SK-N-SH treated with all-trans-retinoic acid at 6 μM for 48 hours (cell line): ENCODE results near the gene MATCAP1.

ENCODE experiments used
- ATAC-seq: fragments of 200-7000 bp; cut with Tn5 transposase; 3 replicates; pipeline ENCODE4 v1.9.1; 2020; ENCODE audit warnings: mild to moderate bottlenecking, moderate library complexity
- ARNTL ChIP-seq: fragments of 450-650 bp; formaldehyde crosslinking; IDR thresholded peaks from 2 replicates; pipeline ENCODE4 v1.5.0; 2020; ENCODE audit warnings: low read depth, mild to moderate bottlenecking, moderate library complexity, borderline replicate concordance
- ESRRG ChIP-seq: fragments of 250-450 bp; sonication (Bioruptor Pico); IDR thresholded peaks from 2 replicates; pipeline ENCODE4 v1.6.1; 2021; ENCODE audit warnings: mild to moderate bottlenecking
- GLIS3 ChIP-seq: fragments of 250-450 bp; sonication (Bioruptor Pico); IDR thresholded peaks from 2 replicates; pipeline ENCODE4 v1.5.0; 2020; ENCODE audit warnings: mild to moderate bottlenecking, moderate library complexity
- ISL1 ChIP-seq: fragments of 250-450 bp; sonication (Bioruptor Pico); IDR thresholded peaks from 2 replicates; pipeline ENCODE4 v2.1.2; 2022; ENCODE audit warnings: mild to moderate bottlenecking, moderate library complexity
- OSR1 ChIP-seq: fragments of 250-450 bp; sonication (Bioruptor Pico); IDR thresholded peaks from 2 replicates; pipeline ENCODE4 v1.8.0; 2022; ENCODE audit warnings: moderate library complexity, mild to moderate bottlenecking, inconsistent platforms
- TCF4 ChIP-seq: fragments of 250-450 bp; sonication (Bioruptor Pico); IDR thresholded peaks from 2 replicates; pipeline ENCODE4 v1.8.0; 2021; ENCODE audit warnings: mild to moderate bottlenecking, moderate library complexity, borderline replicate concordance
- TOX ChIP-seq: fragments of 250-450 bp; sonication (Bioruptor Pico); IDR thresholded peaks from 2 replicates; pipeline ENCODE4 v1.8.0; 2021; ENCODE audit warnings: mild to moderate bottlenecking, moderate library complexity, borderline replicate concordance
- ZFP3 ChIP-seq: fragments of 250-450 bp; sonication (Bioruptor Pico); IDR thresholded peaks from 2 replicates; pipeline ENCODE4 v1.5.0; 2020; ENCODE audit warnings: mild to moderate bottlenecking, moderate library complexity
- ZNF70 ChIP-seq: fragments of 450-650 bp; formaldehyde crosslinking; IDR thresholded peaks from 2 replicates; pipeline ENCODE4 v1.5.0; 2020; ENCODE audit warnings: mild to moderate bottlenecking, moderate library complexity
- ZNF8 ChIP-seq: fragments of 450-650 bp; formaldehyde crosslinking; IDR thresholded peaks from 2 replicates; pipeline ENCODE4 v1.5.0; 2020; ENCODE audit warnings: mild to moderate bottlenecking, moderate library complexity
- TF ChIP-seq, protein P1 (sequence below): fragments of 250-450 bp; sonication (Bioruptor Pico); IDR thresholded peaks from 2 replicates; pipeline ENCODE4 v1.5.0; 2020; ENCODE audit warnings: mild to moderate bottlenecking, moderate library complexity
- TF ChIP-seq, protein P2 (sequence below): fragments of 250-450 bp; sonication (Bioruptor Pico); IDR thresholded peaks from 2 replicates; pipeline ENCODE4 v1.8.0; 2021; ENCODE audit warnings: low read depth, mild to moderate bottlenecking, moderate library complexity, borderline replicate concordance
- TF ChIP-seq, protein P3 (sequence below): fragments of 250-450 bp; sonication (Bioruptor Pico); IDR thresholded peaks from 2 replicates; pipeline ENCODE4 v1.8.0; 2020; ENCODE audit warnings: mild to moderate bottlenecking, moderate library complexity, borderline replicate concordance

Gene MATCAP1

DNA sequence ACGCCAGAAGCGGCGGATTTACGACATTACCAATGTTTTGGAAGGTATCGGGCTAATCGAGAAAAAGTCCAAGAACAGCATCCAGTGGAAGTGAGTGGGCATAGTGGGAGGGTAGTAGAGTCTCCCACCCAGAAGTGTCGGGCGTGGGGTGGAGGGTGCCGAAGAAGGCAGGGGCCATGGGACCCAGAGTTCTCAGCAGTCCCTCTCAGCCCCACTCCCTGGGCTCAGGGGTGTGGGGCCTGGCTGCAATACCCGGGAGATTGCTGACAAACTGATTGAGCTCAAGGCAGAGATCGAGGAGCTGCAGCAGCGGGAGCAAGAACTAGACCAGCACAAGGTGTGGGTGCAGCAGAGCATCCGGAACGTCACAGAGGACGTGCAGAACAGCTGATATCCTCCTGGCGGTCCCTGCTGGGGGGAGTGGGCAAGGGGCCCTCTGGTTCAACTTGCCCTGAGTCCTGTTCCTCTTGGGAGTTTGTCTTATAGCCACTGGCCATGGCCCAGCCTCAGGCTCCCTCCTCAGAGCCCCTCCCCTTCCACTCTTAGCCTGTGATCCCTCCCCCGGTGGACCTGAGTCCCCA lies 9.1 kb upstream of the MATCAP1 start (continued):
- TF ChIP-seq ZNF8 (CRISPR knock-in tag) (no peak), ESRRG (CRISPR knock-in tag) (no peak), TOX (CRISPR knock-in tag) (no peak)
- TF ChIP-seq, protein P1, sequence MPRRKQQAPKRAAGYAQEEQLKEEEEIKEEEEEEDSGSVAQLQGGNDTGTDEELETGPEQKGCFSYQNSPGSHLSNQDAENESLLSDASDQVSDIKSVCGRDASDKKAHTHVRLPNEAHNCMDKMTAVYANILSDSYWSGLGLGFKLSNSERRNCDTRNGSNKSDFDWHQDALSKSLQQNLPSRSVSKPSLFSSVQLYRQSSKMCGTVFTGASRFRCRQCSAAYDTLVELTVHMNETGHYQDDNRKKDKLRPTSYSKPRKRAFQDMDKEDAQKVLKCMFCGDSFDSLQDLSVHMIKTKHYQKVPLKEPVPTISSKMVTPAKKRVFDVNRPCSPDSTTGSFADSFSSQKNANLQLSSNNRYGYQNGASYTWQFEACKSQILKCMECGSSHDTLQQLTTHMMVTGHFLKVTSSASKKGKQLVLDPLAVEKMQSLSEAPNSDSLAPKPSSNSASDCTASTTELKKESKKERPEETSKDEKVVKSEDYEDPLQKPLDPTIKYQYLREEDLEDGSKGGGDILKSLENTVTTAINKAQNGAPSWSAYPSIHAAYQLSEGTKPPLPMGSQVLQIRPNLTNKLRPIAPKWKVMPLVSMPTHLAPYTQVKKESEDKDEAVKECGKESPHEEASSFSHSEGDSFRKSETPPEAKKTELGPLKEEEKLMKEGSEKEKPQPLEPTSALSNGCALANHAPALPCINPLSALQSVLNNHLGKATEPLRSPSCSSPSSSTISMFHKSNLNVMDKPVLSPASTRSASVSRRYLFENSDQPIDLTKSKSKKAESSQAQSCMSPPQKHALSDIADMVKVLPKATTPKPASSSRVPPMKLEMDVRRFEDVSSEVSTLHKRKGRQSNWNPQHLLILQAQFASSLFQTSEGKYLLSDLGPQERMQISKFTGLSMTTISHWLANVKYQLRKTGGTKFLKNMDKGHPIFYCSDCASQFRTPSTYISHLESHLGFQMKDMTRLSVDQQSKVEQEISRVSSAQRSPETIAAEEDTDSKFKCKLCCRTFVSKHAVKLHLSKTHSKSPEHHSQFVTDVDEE (CRISPR knock-in tag), result no peak

DNA sequence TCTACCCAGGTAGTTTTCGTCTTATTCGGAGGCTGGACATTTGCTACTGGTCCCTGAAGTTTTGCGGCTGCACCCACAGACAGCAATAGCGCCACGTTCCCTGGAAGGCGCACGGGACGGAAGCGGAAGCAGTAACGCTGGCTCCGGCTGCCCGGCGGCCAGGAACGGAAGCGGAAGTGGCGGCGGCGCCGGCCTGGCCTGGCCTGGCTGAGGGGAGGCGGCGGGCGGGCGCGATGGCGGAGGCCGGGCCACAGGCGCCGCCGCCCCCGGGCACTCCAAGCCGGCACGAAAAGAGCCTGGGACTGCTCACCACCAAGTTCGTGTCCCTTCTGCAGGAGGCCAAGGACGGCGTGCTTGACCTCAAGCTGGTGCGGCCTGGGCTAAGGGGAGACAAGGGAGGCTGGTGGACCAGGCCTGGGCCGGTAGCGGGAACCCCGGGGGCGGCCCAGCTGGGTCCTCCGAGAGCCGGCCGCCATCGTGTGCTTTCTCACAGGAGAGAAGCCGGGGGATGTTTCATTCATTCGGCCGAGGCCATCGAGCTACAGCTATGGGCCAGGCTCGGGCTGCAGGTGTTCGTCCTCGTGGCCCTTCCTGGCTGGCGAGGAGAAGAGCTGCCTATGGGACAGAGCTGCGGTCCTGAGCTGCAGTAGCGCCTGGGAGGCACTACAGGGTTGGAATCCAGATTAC lies 8.4 kb upstream of the MATCAP1 start, which contains the start of gene E2F4:
E2F4 (plus strand) TSS at position 161 of the 687 bp plus-strand sequence; CDS start at position 234, 73 bp downstream.
- 0 out of 2 replicates have a peak, but pooled peaks have one; percentile 63 for TF ChIP-seq GLIS3 (CRISPR knock-in tag)
- TF ChIP-seq ZFP3 (CRISPR knock-in tag), result no peak
- peak; percentile 97 for ATAC-seq

DNA sequence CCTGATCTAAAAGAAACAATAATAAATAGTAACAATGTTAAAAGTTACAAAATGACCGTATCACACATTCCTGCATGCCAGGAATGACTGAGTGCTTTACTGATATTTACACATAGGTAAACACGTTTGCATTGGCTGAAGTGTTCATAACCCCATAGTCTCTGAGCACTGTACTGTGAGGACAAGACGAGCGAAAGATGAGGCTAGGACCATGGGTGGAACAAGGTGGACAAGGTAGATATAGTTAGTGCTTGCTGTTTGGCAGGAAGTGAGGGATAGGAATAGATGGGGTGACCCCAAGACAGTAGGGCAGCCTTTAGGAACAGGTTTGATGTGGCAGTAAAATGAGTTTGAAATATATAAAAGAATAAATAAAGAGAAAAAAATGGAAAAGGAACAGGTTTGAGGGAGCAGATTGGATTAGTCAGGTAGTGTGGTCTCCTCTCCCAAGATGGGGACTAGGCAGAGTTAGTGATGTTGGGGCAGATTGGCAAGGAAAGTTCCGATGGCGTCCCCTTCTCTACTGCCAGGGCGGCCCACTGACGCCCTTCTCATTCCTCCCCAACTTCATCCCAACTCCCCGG lies 7.7 kb upstream of the MATCAP1 start:
- TF ChIP-seq ESRRG (CRISPR knock-in tag) (no peak), OSR1 (CRISPR knock-in tag) (no peak)
- TF ChIP-seq, all 23 proteins: peak for 0
- ATAC-seq, result peak; percentile 21; the same call in 2 of the 3 replicates

DNA sequence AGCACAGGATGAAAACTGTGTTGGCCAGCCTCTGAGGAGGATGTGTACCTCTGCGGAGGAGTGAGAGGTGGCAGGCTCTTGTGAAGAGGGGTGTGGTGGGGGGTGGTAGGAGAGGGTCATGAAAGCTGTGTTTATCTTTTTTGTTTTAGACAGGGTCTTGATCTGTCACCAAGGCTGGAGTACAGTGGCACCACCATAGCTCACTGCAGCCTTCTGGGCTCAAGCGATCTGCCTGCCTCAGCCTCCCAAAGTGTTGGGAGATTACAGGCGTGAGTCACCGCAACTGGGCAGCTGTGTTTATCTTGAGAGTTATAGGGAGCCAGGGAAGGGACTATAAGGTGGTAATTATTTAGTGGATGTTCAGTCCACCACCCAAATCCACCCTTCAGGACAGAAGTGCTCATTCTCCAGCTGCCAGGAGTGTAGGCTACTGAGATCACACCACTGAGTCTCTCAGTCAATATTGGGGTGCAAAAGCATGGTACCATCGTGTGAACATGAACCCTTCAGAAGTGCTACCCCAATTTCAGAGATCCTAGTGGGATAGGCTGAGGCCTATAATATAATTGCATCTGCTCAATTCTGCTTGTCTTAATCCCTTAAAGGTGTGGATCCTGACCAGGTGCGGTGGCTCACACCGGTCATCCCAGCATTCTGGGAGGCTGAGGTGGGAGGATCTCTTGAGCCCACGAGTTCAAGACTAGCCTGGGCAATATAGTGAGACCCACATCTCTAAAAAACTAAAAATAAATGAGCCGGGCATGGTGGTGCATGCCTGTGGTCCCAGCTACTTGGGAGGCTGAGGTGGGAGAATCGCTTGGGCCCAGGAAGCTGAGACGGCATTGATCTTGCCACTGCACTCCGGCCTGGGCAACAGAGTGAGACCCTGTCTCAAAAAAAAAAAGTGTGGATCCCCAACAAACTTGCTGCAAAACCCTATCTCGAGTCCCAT lies 7.0 kb upstream of the MATCAP1 start:
- no peak for ATAC-seq
- TF ChIP-seq, protein P2, sequence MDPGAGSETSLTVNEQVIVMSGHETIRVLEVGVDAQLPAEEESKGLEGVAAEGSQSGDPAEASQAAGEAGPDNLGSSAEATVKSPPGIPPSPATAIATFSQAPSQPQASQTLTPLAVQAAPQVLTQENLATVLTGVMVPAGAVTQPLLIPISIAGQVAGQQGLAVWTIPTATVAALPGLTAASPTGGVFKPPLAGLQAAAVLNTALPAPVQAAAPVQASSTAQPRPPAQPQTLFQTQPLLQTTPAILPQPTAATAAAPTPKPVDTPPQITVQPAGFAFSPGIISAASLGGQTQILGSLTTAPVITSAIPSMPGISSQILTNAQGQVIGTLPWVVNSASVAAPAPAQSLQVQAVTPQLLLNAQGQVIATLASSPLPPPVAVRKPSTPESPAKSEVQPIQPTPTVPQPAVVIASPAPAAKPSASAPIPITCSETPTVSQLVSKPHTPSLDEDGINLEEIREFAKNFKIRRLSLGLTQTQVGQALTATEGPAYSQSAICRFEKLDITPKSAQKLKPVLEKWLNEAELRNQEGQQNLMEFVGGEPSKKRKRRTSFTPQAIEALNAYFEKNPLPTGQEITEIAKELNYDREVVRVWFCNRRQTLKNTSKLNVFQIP, result no peak
- no peak for TF ChIP-seq OSR1 (CRISPR knock-in tag)
- no peak for TF ChIP-seq ISL1 (CRISPR knock-in tag)
- TF ChIP-seq, protein P3, sequence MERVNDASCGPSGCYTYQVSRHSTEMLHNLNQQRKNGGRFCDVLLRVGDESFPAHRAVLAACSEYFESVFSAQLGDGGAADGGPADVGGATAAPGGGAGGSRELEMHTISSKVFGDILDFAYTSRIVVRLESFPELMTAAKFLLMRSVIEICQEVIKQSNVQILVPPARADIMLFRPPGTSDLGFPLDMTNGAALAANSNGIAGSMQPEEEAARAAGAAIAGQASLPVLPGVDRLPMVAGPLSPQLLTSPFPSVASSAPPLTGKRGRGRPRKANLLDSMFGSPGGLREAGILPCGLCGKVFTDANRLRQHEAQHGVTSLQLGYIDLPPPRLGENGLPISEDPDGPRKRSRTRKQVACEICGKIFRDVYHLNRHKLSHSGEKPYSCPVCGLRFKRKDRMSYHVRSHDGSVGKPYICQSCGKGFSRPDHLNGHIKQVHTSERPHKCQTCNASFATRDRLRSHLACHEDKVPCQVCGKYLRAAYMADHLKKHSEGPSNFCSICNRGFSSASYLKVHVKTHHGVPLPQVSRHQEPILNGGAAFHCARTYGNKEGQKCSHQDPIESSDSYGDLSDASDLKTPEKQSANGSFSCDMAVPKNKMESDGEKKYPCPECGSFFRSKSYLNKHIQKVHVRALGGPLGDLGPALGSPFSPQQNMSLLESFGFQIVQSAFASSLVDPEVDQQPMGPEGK (CRISPR knock-in tag), result no peak
- TF ChIP-seq ZFP3 (CRISPR knock-in tag), result no peak
- no peak for TF ChIP-seq ZNF8 (CRISPR knock-in tag)
- no peak for TF ChIP-seq ARNTL (CRISPR knock-in tag)
- TF ChIP-seq, protein P1 (CRISPR knock-in tag), result no peak
- no peak for TF ChIP-seq ZNF70
- no peak for TF ChIP-seq TCF4 (CRISPR knock-in tag)
